ENCODE measurements around the gene PHKG2. TPM values are rescaled to one million over a fixed set of nuclear protein-coding genes. Genes with fewer than 3 reads are reported as not detected.
"Not testable (repeated sequence)": the region's sequence is repeated elsewhere in the genome, so short reads cannot be mapped to it uniquely, and the experiment has no call there.

Gene PHKG2
- total RNA-seq: 15.7 TPM

- Histone ChIP-seq H3K4me1 (ENCODE audit: insufficient read depth, low read length) (peaks cover 20% of the 10 kb centered on the region), H3K4me3 (ENCODE audit: low read length) (peak within 1 kb of the TSS; percentile 40), H3K9me3 (ENCODE audit: low read depth, low read length) (no peaks in the 10 kb centered on the region), H3K27me3 (ENCODE audit: insufficient read depth, low read length) (no peaks in the 10 kb centered on the region)
Observed at GRCh38 chr16:30747799-30748633, at the start of gene PHKG2. TSS of gene PHKG2 (plus strand) at chr16:30748425. CDS start at chr16:30748821, 396 bp downstream.

GRCh38 chr16:30698816-30699614 lies 49.2 kb upstream of the PHKG2 start, which contains the start of gene SRCAP:
TSS of gene SRCAP (plus strand) at chr16:30699171. CDS start at chr16:30700825, 1,654 bp downstream.
- no peaks in the 10 kb centered on the region for H3K9me3 ChIP-seq (ENCODE audit: low read depth, low read length)
- peaks cover 40% of the 10 kb centered on the region for H3K4me1 ChIP-seq (ENCODE audit: insufficient read depth, low read length)
- no peaks in the 10 kb centered on the region for H3K27me3 ChIP-seq (ENCODE audit: insufficient read depth, low read length)
- H3K4me3 ChIP-seq (ENCODE audit: low read length): peak within 1 kb of the TSS; percentile 93

- H3K27me3 ChIP-seq (ENCODE audit: insufficient read depth, low read length): no peaks in the 10 kb centered on the region
- peaks cover 34% of the 10 kb centered on the region for H3K4me1 ChIP-seq (ENCODE audit: insufficient read depth, low read length)
- H3K4me3 ChIP-seq (ENCODE audit: low read length): peak overlapping the region; percentile 93
- H3K9me3 ChIP-seq (ENCODE audit: low read depth, low read length): no peaks in the 10 kb centered on the region
Observed at GRCh38 chr16:30699615-30700099, 48.6 kb upstream of the PHKG2 start.

- Histone ChIP-seq H3K27me3 (ENCODE audit: insufficient read depth, low read length) (no peaks in the 10 kb centered on the region), H3K4me3 (ENCODE audit: low read length) (no peak overlapping the region), H3K4me1 (ENCODE audit: insufficient read depth, low read length) (peaks cover 26% of the 10 kb centered on the region), H3K9me3 (ENCODE audit: low read depth, low read length) (no peaks in the 10 kb centered on the region)
Observed at GRCh38 chr16:30700491-30700890, 47.7 kb upstream of the PHKG2 start.

- Histone ChIP-seq H3K4me1 (ENCODE audit: insufficient read depth, low read length) (peaks cover 26% of the 10 kb centered on the region), H3K27me3 (ENCODE audit: insufficient read depth, low read length) (no peaks in the 10 kb centered on the region), H3K4me3 (ENCODE audit: low read length) (no peak overlapping the region), H3K9me3 (ENCODE audit: low read depth, low read length) (no peaks in the 10 kb centered on the region)
Observed at GRCh38 chr16:30700971-30701370, 47.3 kb upstream of the PHKG2 start.

GRCh38 chr16:30703071-30703470 lies 45.2 kb upstream of the PHKG2 start:
- not testable (repeated sequence) for H3K27me3 ChIP-seq (ENCODE audit: insufficient read depth, low read length); H3K4me3 ChIP-seq (ENCODE audit: low read length); H3K9me3 ChIP-seq (ENCODE audit: low read depth, low read length)
- H3K4me1 ChIP-seq (ENCODE audit: insufficient read depth, low read length): peaks cover 17% of the 10 kb centered on the region

- Histone ChIP-seq H3K27me3 (ENCODE audit: insufficient read depth, low read length) (no peaks in the 10 kb centered on the region), H3K4me1 (ENCODE audit: insufficient read depth, low read length) (peaks cover 17% of the 10 kb centered on the region), H3K9me3 (ENCODE audit: low read depth, low read length) (no peaks in the 10 kb centered on the region), H3K4me3 (ENCODE audit: low read length) (no peak overlapping the region)
Observed at GRCh38 chr16:30703971-30704370, 44.3 kb upstream of the PHKG2 start.

- Histone ChIP-seq H3K4me1 (ENCODE audit: insufficient read depth, low read length) (peaks cover 3% of the 10 kb centered on the region), H3K4me3 (ENCODE audit: low read length) (no peak overlapping the region), H3K9me3 (ENCODE audit: low read depth, low read length) (no peaks in the 10 kb centered on the region), H3K27me3 (ENCODE audit: insufficient read depth, low read length) (no peaks in the 10 kb centered on the region)
Observed at GRCh38 chr16:30706046-30706445, 42.2 kb upstream of the PHKG2 start.

GRCh38 chr16:30710971-30711370 lies 37.3 kb upstream of the PHKG2 start:
- H3K4me1 ChIP-seq (ENCODE audit: insufficient read depth, low read length): peaks cover 36% of the 10 kb centered on the region
- H3K4me3 ChIP-seq (ENCODE audit: low read length): no peak overlapping the region
- H3K27me3 ChIP-seq (ENCODE audit: insufficient read depth, low read length): no peaks in the 10 kb centered on the region
- no peaks in the 10 kb centered on the region for H3K9me3 ChIP-seq (ENCODE audit: low read depth, low read length)

GRCh38 chr16:30711712-30712111 lies 36.5 kb upstream of the PHKG2 start:
- no peaks in the 10 kb centered on the region for H3K9me3 ChIP-seq (ENCODE audit: low read depth, low read length)
- no peaks in the 10 kb centered on the region for H3K27me3 ChIP-seq (ENCODE audit: insufficient read depth, low read length)
- H3K4me1 ChIP-seq (ENCODE audit: insufficient read depth, low read length): peaks cover 44% of the 10 kb centered on the region
- no peak overlapping the region for H3K4me3 ChIP-seq (ENCODE audit: low read length)

- H3K9me3 ChIP-seq (ENCODE audit: low read depth, low read length): no peaks in the 10 kb centered on the region
- no peaks in the 10 kb centered on the region for H3K27me3 ChIP-seq (ENCODE audit: insufficient read depth, low read length)
- peaks cover 41% of the 10 kb centered on the region for H3K4me1 ChIP-seq (ENCODE audit: insufficient read depth, low read length)
- no peak overlapping the region for H3K4me3 ChIP-seq (ENCODE audit: low read length)
Observed at GRCh38 chr16:30715750-30716445, 32.3 kb upstream of the PHKG2 start.

- peaks cover 28% of the 10 kb centered on the region for H3K4me1 ChIP-seq (ENCODE audit: insufficient read depth, low read length)
Observed at GRCh38 chr16:30720086-30720485, 28.1 kb upstream of the PHKG2 start.

GRCh38 chr16:30720694-30721093 lies 27.5 kb upstream of the PHKG2 start:
- H3K4me3 ChIP-seq (ENCODE audit: low read length): no peak overlapping the region
- peaks cover 28% of the 10 kb centered on the region for H3K4me1 ChIP-seq (ENCODE audit: insufficient read depth, low read length)
- H3K9me3 ChIP-seq (ENCODE audit: low read depth, low read length): no peaks in the 10 kb centered on the region
- no peaks in the 10 kb centered on the region for H3K27me3 ChIP-seq (ENCODE audit: insufficient read depth, low read length)

More at GRCh38 chr16:30720086-30720485, 28.1 kb upstream of the PHKG2 start:
- H3K27me3 ChIP-seq (ENCODE audit: insufficient read depth, low read length): no peaks in the 10 kb centered on the region
- H3K9me3 ChIP-seq (ENCODE audit: low read depth, low read length): no peaks in the 10 kb centered on the region
- no peak overlapping the region for H3K4me3 ChIP-seq (ENCODE audit: low read length)

GRCh38 chr16:30721167-30721566 lies 27.1 kb upstream of the PHKG2 start:
- H3K27me3 ChIP-seq (ENCODE audit: insufficient read depth, low read length): no peaks in the 10 kb centered on the region
- no peaks in the 10 kb centered on the region for H3K9me3 ChIP-seq (ENCODE audit: low read depth, low read length)

GRCh38 chr16:30721606-30722005 lies 26.6 kb upstream of the PHKG2 start:
- Histone ChIP-seq H3K9me3 (ENCODE audit: low read depth, low read length) (no peaks in the 10 kb centered on the region), H3K27me3 (ENCODE audit: insufficient read depth, low read length) (no peaks in the 10 kb centered on the region), H3K4me1 (ENCODE audit: insufficient read depth, low read length) (peaks cover 25% of the 10 kb centered on the region), H3K4me3 (ENCODE audit: low read length) (no peak overlapping the region)

More at GRCh38 chr16:30721167-30721566, 27.1 kb upstream of the PHKG2 start:
- Histone ChIP-seq H3K4me1 (ENCODE audit: insufficient read depth, low read length) (peaks cover 26% of the 10 kb centered on the region), H3K4me3 (ENCODE audit: low read length) (no peak overlapping the region)

Measured in mononuclear cell (primary cell).